H9 (cell line): Measurements from ENCODE around the gene MIEF2. TPM values are rescaled to one million over a fixed set of nuclear protein-coding genes. Genes with fewer than 3 reads are reported as not detected.

Experiments used
- DNase-seq: peaks from one replicate; pipeline ENCODE4 v3.0.0-alpha.2; 2017
- H2AFZ ChIP-seq: one replicate; pipeline ENCODE4 v1.6.1; 2013; ENCODE audit warnings: mild to moderate bottlenecking, low read length, control low read depth, moderate library complexity
- H2AK5ac ChIP-seq: 2 replicates; pipeline ENCODE4 v1.6.1; 2013; ENCODE audit warnings: low read length, control low read depth, mixed read lengths; ENCODE audit not compliant: insufficient read length
- H2BK120ac ChIP-seq: one replicate; pipeline ENCODE4 v1.6.1; 2013; ENCODE audit warnings: low read depth, mild to moderate bottlenecking, low read length, control low read depth, inconsistent platforms; ENCODE audit not compliant: poor library complexity, severe bottlenecking
- H2BK12ac ChIP-seq: 2 replicates; pipeline ENCODE4 v1.6.1; 2013; ENCODE audit warnings: low read length, control low read depth, mixed read lengths, low read depth; ENCODE audit not compliant: insufficient read length
- H2BK15ac ChIP-seq: 2 replicates; pipeline ENCODE4 v1.6.1; 2013; ENCODE audit warnings: low read depth, low read length, control low read depth
- H2BK20ac ChIP-seq: one replicate; pipeline ENCODE4 v1.6.1; 2013; ENCODE audit warnings: low read depth, mild to moderate bottlenecking, low read length, control low read depth, inconsistent platforms; ENCODE audit not compliant: poor library complexity, severe bottlenecking
- H2BK5ac ChIP-seq: 2 replicates; pipeline ENCODE4 v1.6.1; 2013; ENCODE audit warnings: low read length, control low read depth, mixed read lengths; ENCODE audit not compliant: insufficient read length
- H3K14ac ChIP-seq: 2 replicates; pipeline ENCODE4 v1.6.1; 2013; ENCODE audit warnings: low read length, control low read depth; ENCODE audit not compliant: insufficient read depth
- H3K18ac ChIP-seq: 2 replicates; pipeline ENCODE4 v1.6.1; 2013; ENCODE audit warnings: low read depth, mild to moderate bottlenecking, mixed read lengths, low read length, control low read depth; ENCODE audit not compliant: insufficient read length
- H3K23ac ChIP-seq: 2 replicates; pipeline ENCODE4 v1.6.1; 2013; ENCODE audit warnings: low read length, control low read depth, mixed read lengths, low read depth; ENCODE audit not compliant: insufficient read length
- H3K23me2 ChIP-seq: 2 replicates; pipeline ENCODE4 v1.6.1; 2013; ENCODE audit warnings: low read depth, mild to moderate bottlenecking, mixed read lengths, low read length, control low read depth; ENCODE audit not compliant: insufficient read length, poor library complexity, severe bottlenecking
- H3K27ac ChIP-seq: 2 replicates; pipeline ENCODE4 v1.5.1; 2013; ENCODE audit warnings: low read length, control low read depth, mixed read lengths, low read depth; ENCODE audit not compliant: insufficient read length
- H3K27me3 ChIP-seq: 2 replicates; pipeline ENCODE4 v1.6.1; 2013; ENCODE audit warnings: low read length, control low read depth, inconsistent platforms; ENCODE audit not compliant: insufficient read depth
- H3K4ac ChIP-seq: 2 replicates; pipeline ENCODE4 v1.6.1; 2013; ENCODE audit warnings: low read depth, mild to moderate bottlenecking, control low read depth, inconsistent platforms, low read length, moderate library complexity
- H3K4me1 ChIP-seq: 2 replicates; pipeline ENCODE4 v1.6.1; 2013; ENCODE audit warnings: low read length, control low read depth, inconsistent platforms; ENCODE audit not compliant: insufficient read depth
- H3K4me2 ChIP-seq: 2 replicates; pipeline ENCODE4 v1.6.1; 2013; ENCODE audit warnings: low read length, control low read depth, mixed read lengths; ENCODE audit not compliant: insufficient read length, insufficient read depth
- H3K56ac ChIP-seq: 2 replicates; pipeline ENCODE4 v1.6.1; 2013; ENCODE audit warnings: low read depth, mild to moderate bottlenecking, mixed read lengths, low read length, control low read depth; ENCODE audit not compliant: insufficient read length
- H3K79me1 ChIP-seq: 2 replicates; pipeline ENCODE4 v1.6.1; 2013; ENCODE audit warnings: low read depth, mild to moderate bottlenecking, moderate library complexity, low read length, control low read depth, inconsistent platforms; ENCODE audit not compliant: insufficient read depth, poor library complexity, severe bottlenecking
- H3K79me2 ChIP-seq: 2 replicates; pipeline ENCODE4 v1.6.1; 2013; ENCODE audit warnings: low read length, control low read depth, inconsistent platforms; ENCODE audit not compliant: insufficient read depth
- H3K9ac ChIP-seq: 2 replicates; pipeline ENCODE4 v1.6.1; 2013; ENCODE audit warnings: low read length, control low read depth, mixed read lengths; ENCODE audit not compliant: insufficient read length; ENCODE audit errors: extremely low read depth
- H3K9me3 ChIP-seq: one replicate; pipeline ENCODE4 v1.6.1; 2013; ENCODE audit warnings: low read depth, low read length, inconsistent platforms; ENCODE audit not compliant: control insufficient read depth
- H3T11ph ChIP-seq: one replicate; pipeline ENCODE4 v1.6.1; 2013; ENCODE audit warnings: mild to moderate bottlenecking, low read length, control low read depth, inconsistent platforms
- H4K20me1 ChIP-seq: one replicate; pipeline ENCODE4 v1.6.1; 2013; ENCODE audit not compliant: control insufficient read depth, insufficient read length, insufficient read depth
- H4K5ac ChIP-seq: 2 replicates; pipeline ENCODE4 v1.6.1; 2013; ENCODE audit warnings: low read depth, mild to moderate bottlenecking, mixed read lengths, low read length, control low read depth; ENCODE audit not compliant: insufficient read length
- H4K8ac ChIP-seq: replicated peaks from 2 replicates; pipeline ENCODE4 v1.6.1; 2013; ENCODE audit warnings: low read length, control low read depth, mixed read lengths, low read depth; ENCODE audit not compliant: insufficient read length
- H4K91ac ChIP-seq: 2 replicates; pipeline ENCODE4 v1.6.1; 2013; ENCODE audit warnings: low read depth, mild to moderate bottlenecking, moderate library complexity, mixed read lengths, low read length, control low read depth; ENCODE audit not compliant: insufficient read length
- H3K27ac Mint-ChIP-seq, 3 experiments: 2 replicates in 2 of 3; 3 replicates in 1 of 3; pipeline ENCODE4 v1.8.0; 2020 to 2021; ENCODE audit warnings: mixed read lengths in 3 of 3, mild to moderate bottlenecking in 1 of 3, moderate library complexity in 1 of 3
- H3K27me3 Mint-ChIP-seq: 2 replicates; pipeline ENCODE4 v1.8.0; 2021; ENCODE audit warnings: low read depth, mild to moderate bottlenecking, moderate library complexity, mixed read lengths
- H3K36me3 Mint-ChIP-seq, 3 experiments: 2 replicates in 2 of 3; 3 replicates in 1 of 3; pipeline ENCODE4 v1.8.0; 2020 to 2021; ENCODE audit warnings: low read depth in 3 of 3, mixed read lengths in 3 of 3; ENCODE audit not compliant: insufficient read depth in 1 of 3
- H3K4me1 Mint-ChIP-seq, 2 experiments: 2 replicates each; pipeline ENCODE4 v1.8.0; 2020; ENCODE audit warnings: mixed read lengths in 2 of 2
- H3K4me3 Mint-ChIP-seq, 2 experiments: 2 replicates in 1 of 2; 3 replicates in 1 of 2; pipeline ENCODE4 v1.8.0; 2020 to 2021; ENCODE audit warnings: mild to moderate bottlenecking in 2 of 2, mixed read lengths in 2 of 2, moderate library complexity in 1 of 2
- H3K9me3 Mint-ChIP-seq, 2 experiments: 2 replicates in 1 of 2; 3 replicates in 1 of 2; pipeline ENCODE4 v1.8.0; 2020; ENCODE audit warnings: mild to moderate bottlenecking in 2 of 2, mixed read lengths in 2 of 2, moderate library complexity in 1 of 2
- WGBS: extraction: QIAGEN DNeasy Blood & Tissue Kit; methylation state at CpG from one replicate; pipeline ENCODE4 v1.1.7; 2013; ENCODE audit warnings: missing lambda C conversion rate, low lambda C conversion rate, mixed read lengths; ENCODE audit not compliant: insufficient read length; ENCODE audit errors: extremely low coverage; 5-methylcytosine and 5-hydroxymethylcytosine counted together
- total RNA-seq: library from RNA; stranded (reverse); gene quantifications from 2 replicates; pipeline ENCODE4 v1.2.1, GENCODE V29; 2021
- TF ChIP-seq, protein P1 (sequence below): fragments of 200-600 bp; sonication (generic); conservative IDR thresholded peaks from 3 replicates; pipeline ENCODE4 v1.8.0; 2021; ENCODE audit warnings: antibody characterized with exemption, mild to moderate bottlenecking

The MIEF2 gene
- total RNA-seq, 1 experiment from 2014 or later = 10.3 TPM

DNA sequence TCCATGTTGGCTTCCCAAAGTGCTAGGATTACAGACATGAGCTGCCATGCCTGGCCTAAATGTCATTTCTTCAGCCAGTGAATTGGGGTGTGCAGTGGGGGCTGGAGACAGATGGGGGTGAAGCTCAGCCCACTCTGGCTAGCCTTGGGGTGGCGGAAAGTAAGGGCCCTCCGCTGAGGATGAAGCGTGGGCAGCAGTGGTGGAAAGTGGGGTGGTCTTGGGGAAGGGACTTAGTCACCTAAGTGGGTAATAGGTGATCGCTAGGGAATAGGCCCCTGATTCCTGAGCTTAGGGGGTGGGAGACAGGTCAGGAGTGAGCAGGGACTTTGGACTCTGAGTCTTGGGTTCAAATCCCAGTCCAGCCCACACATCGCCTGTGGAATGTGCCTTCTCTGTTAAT lies 32.8 kb upstream of the MIEF2 start:
- Histone ChIP-seq H3K9me3 (no peaks in the 10 kb centered on the region), H4K91ac (no peak overlapping the region), H3K27ac (no peak overlapping the region), H2AK5ac (no peak overlapping the region), H4K5ac (no peak overlapping the region), H3T11ph (no peak overlapping the region), H2BK12ac (no peak overlapping the region), H2BK5ac (no peak overlapping the region), H2BK15ac (no peak overlapping the region), H3K18ac (no peak overlapping the region), H3K23me2 (peaks cover 11% of the 10 kb centered on the region), H3K79me2 (peaks cover 25% of the 10 kb centered on the region; the same call in 1 of the 2 replicates), H3K14ac (no peak overlapping the region), H3K4ac (no peak overlapping the region), H2BK20ac (no peak overlapping the region), H2AFZ (no peak overlapping the region), H3K23ac (no peak overlapping the region), H3K4me2 (no peak overlapping the region), H3K4me1 (peaks cover 3% of the 10 kb centered on the region; the same call in 1 of the 2 replicates), H3K56ac (no peak overlapping the region), H3K79me1 (peaks cover 9% of the 10 kb centered on the region), H4K8ac (no peak overlapping the region), H2BK120ac (no peak overlapping the region), H4K20me1 (no peaks in the 10 kb centered on the region), H3K27me3 (no peaks in the 10 kb centered on the region), H3K9ac (no peak overlapping the region)
- Mint-ChIP-seq H3K9me3 (no peaks in the 10 kb centered on the region; a peak in 1 of 5 replicates), H3K27me3 (no peaks in the 10 kb centered on the region), H3K36me3 (peaks cover 4 to 9% (median 8%) of the 10 kb centered on the region in 3 experiments; a peak in 4 of 7 replicates), H3K4me1 (peaks cover 24 to 36% of the 10 kb centered on the region in 2 experiments), H3K27ac (peak overlapping the region in 1 of 3 experiments; percentile 57; a peak in 4 of 7 replicates), H3K4me3 (no peak overlapping the region; a peak in 1 of 5 replicates)
- no CpG with 5 or more reads among the region's 5 CpGs for WGBS
- no peak for DNase-seq
- TF ChIP-seq, protein P1, sequence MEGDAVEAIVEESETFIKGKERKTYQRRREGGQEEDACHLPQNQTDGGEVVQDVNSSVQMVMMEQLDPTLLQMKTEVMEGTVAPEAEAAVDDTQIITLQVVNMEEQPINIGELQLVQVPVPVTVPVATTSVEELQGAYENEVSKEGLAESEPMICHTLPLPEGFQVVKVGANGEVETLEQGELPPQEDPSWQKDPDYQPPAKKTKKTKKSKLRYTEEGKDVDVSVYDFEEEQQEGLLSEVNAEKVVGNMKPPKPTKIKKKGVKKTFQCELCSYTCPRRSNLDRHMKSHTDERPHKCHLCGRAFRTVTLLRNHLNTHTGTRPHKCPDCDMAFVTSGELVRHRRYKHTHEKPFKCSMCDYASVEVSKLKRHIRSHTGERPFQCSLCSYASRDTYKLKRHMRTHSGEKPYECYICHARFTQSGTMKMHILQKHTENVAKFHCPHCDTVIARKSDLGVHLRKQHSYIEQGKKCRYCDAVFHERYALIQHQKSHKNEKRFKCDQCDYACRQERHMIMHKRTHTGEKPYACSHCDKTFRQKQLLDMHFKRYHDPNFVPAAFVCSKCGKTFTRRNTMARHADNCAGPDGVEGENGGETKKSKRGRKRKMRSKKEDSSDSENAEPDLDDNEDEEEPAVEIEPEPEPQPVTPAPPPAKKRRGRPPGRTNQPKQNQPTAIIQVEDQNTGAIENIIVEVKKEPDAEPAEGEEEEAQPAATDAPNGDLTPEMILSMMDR = no peak
